IMR-90 (cell line): ENCODE measurements around the gene CPED1. TPM values are rescaled to one million over a fixed set of nuclear protein-coding genes. Genes with fewer than 3 reads are reported as not detected.

ENCODE experiments used
- ATAC-seq: fragments of 200-7000 bp; cut with Tn5 transposase; 2 replicates; pipeline ENCODE4 v1.9.1; 2020; ENCODE audit warnings: low read depth, mild to moderate bottlenecking, moderate library complexity
- BruUV-seq: library from RNA; stranded (reverse); fragments of 400-500 nt; replicated peaks from 2 replicates; lab custom pipeline; 2021; lab: Mats Ljungman, UMichigan
- CTCF ChIA-PET: fragments of 300-600 bp; formaldehyde crosslinking; extraction: SDS; loops from one replicate; lab custom pipeline; 2021; ENCODE audit warnings: antibody characterized with exemption; lab: Yijun Ruan, JAX
- POLR2A ChIA-PET: fragments of 300-600 bp; sonication (Branson Sonifier 250); formaldehyde crosslinking; loops from one replicate; lab custom pipeline; 2022; ENCODE audit warnings: antibody characterized with exemption; ENCODE audit not compliant: unreplicated experiment; lab: Charles Lee
- DNase-seq: peaks from one replicate; pipeline ENCODE4 v3.0.0; 2013
- H2AFZ ChIP-seq: replicated peaks from 2 replicates; pipeline ENCODE3; 2013; ENCODE audit warnings: low read length, mild to moderate bottlenecking; ENCODE audit not compliant: poor library complexity
- H2AK5ac ChIP-seq: 2 replicates; pipeline ENCODE4 v1.6.1; 2013; ENCODE audit warnings: low read depth, low read length, inconsistent platforms
- H2AK9ac ChIP-seq: replicated peaks from 2 replicates; pipeline ENCODE3; 2013; ENCODE audit warnings: mild to moderate bottlenecking, low read depth, low read length, moderate library complexity; ENCODE audit not compliant: poor library complexity
- H2BK120ac ChIP-seq: 2 replicates; pipeline ENCODE4 v1.6.1; 2013; ENCODE audit warnings: low read depth, low read length, inconsistent platforms
- H2BK15ac ChIP-seq: 3 replicates; pipeline ENCODE4 v1.6.1; 2013; ENCODE audit warnings: low read depth, low read length, inconsistent platforms
- H2BK20ac ChIP-seq: 2 replicates; pipeline ENCODE4 v1.6.1; 2013; ENCODE audit warnings: low read depth, mild to moderate bottlenecking, inconsistent platforms, low read length, moderate library complexity
- H2BK5ac ChIP-seq: 2 replicates; pipeline ENCODE4 v1.6.1; 2013; ENCODE audit warnings: mild to moderate bottlenecking, low read depth, low read length, inconsistent platforms; ENCODE audit not compliant: poor library complexity, severe bottlenecking
- H3K14ac ChIP-seq: replicated peaks from 2 replicates; pipeline ENCODE4 v1.6.1; 2013; ENCODE audit warnings: low read depth, low read length, inconsistent platforms
- H3K18ac ChIP-seq: 2 replicates; pipeline ENCODE4 v1.6.1; 2013; ENCODE audit warnings: low read depth, low read length, control low read depth
- H3K23ac ChIP-seq: 2 replicates; pipeline ENCODE4 v1.6.1; 2013; ENCODE audit warnings: low read depth, low read length, inconsistent platforms
- H3K27ac ChIP-seq: 2 replicates; pipeline ENCODE4 v1.5.1; 2013; ENCODE audit warnings: mild to moderate bottlenecking, control low read depth, low read length; ENCODE audit not compliant: insufficient read depth
- H3K27me3 ChIP-seq: 2 replicates; pipeline ENCODE4 v1.6.1; 2013; ENCODE audit warnings: low read length; ENCODE audit not compliant: control insufficient read depth, insufficient read depth
- H3K36me3 ChIP-seq: 2 replicates; pipeline ENCODE4 v1.6.1; 2013; ENCODE audit warnings: low read length, mixed read lengths; ENCODE audit not compliant: control insufficient read depth, insufficient read depth
- H3K4ac ChIP-seq: 2 replicates; pipeline ENCODE4 v1.6.1; 2013; ENCODE audit warnings: low read depth, low read length, inconsistent platforms
- H3K4me1 ChIP-seq: 2 replicates; pipeline ENCODE4 v1.6.1; 2013; ENCODE audit warnings: low read length, mixed read lengths; ENCODE audit not compliant: control insufficient read depth, insufficient read depth
- H3K4me2 ChIP-seq: 2 replicates; pipeline ENCODE4 v1.6.1; 2013; ENCODE audit warnings: low read depth, mild to moderate bottlenecking, control low read depth, low read length, moderate library complexity
- H3K4me3 ChIP-seq: 2 replicates; pipeline ENCODE4 v1.5.1; 2013; ENCODE audit warnings: low read depth, mild to moderate bottlenecking, control low read depth, low read length, moderate library complexity; ENCODE audit not compliant: insufficient read depth
- H3K56ac ChIP-seq: 2 replicates; pipeline ENCODE4 v1.6.1; 2013; ENCODE audit warnings: low read length, inconsistent platforms; ENCODE audit not compliant: insufficient read depth; ENCODE audit errors: extremely low read depth
- H3K79me1 ChIP-seq, 2 experiments: 2 replicates each; pipeline ENCODE4 v1.6.1; 2013; ENCODE audit warnings: low read length in 2 of 2, inconsistent platforms in 1 of 2, low read depth in 1 of 2
- H3K9ac ChIP-seq: 2 replicates; pipeline ENCODE4 v1.6.1; 2013; ENCODE audit warnings: low read depth, low read length, control low read depth
- H3K9me1 ChIP-seq: 2 replicates; pipeline ENCODE4 v1.6.1; 2013; ENCODE audit warnings: low read length, inconsistent platforms; ENCODE audit not compliant: insufficient read depth
- H3K9me3 ChIP-seq: 2 replicates; pipeline ENCODE4 v1.6.1; 2013; ENCODE audit warnings: low read length; ENCODE audit not compliant: control insufficient read depth, insufficient read depth
- H4K20me1 ChIP-seq: 2 replicates; pipeline ENCODE4 v1.6.1; 2013; ENCODE audit warnings: low read length, inconsistent platforms; ENCODE audit not compliant: insufficient read depth
- H4K5ac ChIP-seq: 2 replicates; pipeline ENCODE4 v1.6.1; 2013; ENCODE audit warnings: mild to moderate bottlenecking, low read depth, low read length, control low read depth
- H4K8ac ChIP-seq, 2 experiments: 2 replicates each; pipeline ENCODE4 v1.6.1; 2013; ENCODE audit warnings: low read depth in 2 of 2, low read length in 2 of 2, control low read depth in 1 of 2, inconsistent platforms in 1 of 2
- H4K91ac ChIP-seq: 2 replicates; pipeline ENCODE4 v1.6.1; 2013; ENCODE audit warnings: low read depth, low read length, inconsistent platforms; ENCODE audit not compliant: insufficient read depth
- BHLHE40 ChIP-seq: fragments of 150-350 bp; IDR thresholded peaks from 2 replicates; pipeline ENCODE4 v1.6.1; 2016; ENCODE audit warnings: mild to moderate bottlenecking, low read depth, low read length
- CEBPB ChIP-seq: IDR thresholded peaks from 2 replicates; pipeline ENCODE4 v1.6.1; 2012; ENCODE audit warnings: low read depth, low read length, improper control_type of control experiment
- CHD1 ChIP-seq: IDR thresholded peaks from 2 replicates; pipeline ENCODE4 v1.6.1; 2012; ENCODE audit warnings: low read depth, low read length, improper control_type of control experiment
- CTCF ChIP-seq: conservative IDR thresholded peaks from 2 replicates; pipeline ENCODE4 v1.5.1; 2012; ENCODE audit warnings: mild to moderate bottlenecking, low read depth, low read length, improper control_type of control experiment
- ELK1 ChIP-seq: fragments of 150-350 bp; IDR thresholded peaks from 2 replicates; pipeline ENCODE4 v1.6.1; 2016; ENCODE audit warnings: low read depth, mild to moderate bottlenecking, low read length, moderate library complexity, borderline replicate concordance
- FOS ChIP-seq: fragments of 150-350 bp; IDR thresholded peaks from 2 replicates; pipeline ENCODE4 v1.6.1; 2016; ENCODE audit warnings: low read depth, low read length
- MAFK ChIP-seq: IDR thresholded peaks from 2 replicates; pipeline ENCODE4 v1.6.1; 2012; ENCODE audit warnings: low read depth, low read length, improper control_type of control experiment
- MAZ ChIP-seq: IDR thresholded peaks from 2 replicates; pipeline ENCODE4 v1.6.1; 2012; ENCODE audit warnings: low read depth, mild to moderate bottlenecking, low read length, improper control_type of control experiment, moderate library complexity, borderline replicate concordance
- MXI1 ChIP-seq: IDR thresholded peaks from 2 replicates; pipeline ENCODE4 v1.6.1; 2012; ENCODE audit warnings: low read depth, mild to moderate bottlenecking, low read length, moderate library complexity, borderline replicate concordance
- NFE2L2 ChIP-seq: fragments of 150-350 bp; IDR thresholded peaks from 2 replicates; pipeline ENCODE4 v1.6.1; 2016; ENCODE audit warnings: low read depth, mild to moderate bottlenecking, low read length
- POLR2A ChIP-seq: IDR thresholded peaks from 2 replicates; pipeline ENCODE4 v1.6.1; 2012; ENCODE audit warnings: mild to moderate bottlenecking, low read depth, low read length
- RAD21 ChIP-seq: IDR thresholded peaks from 2 replicates; pipeline ENCODE4 v1.6.1; 2012; ENCODE audit warnings: low read length, improper control_type of control experiment
- RCOR1 ChIP-seq: IDR thresholded peaks from 2 replicates; pipeline ENCODE4 v1.6.1; 2012; ENCODE audit warnings: mild to moderate bottlenecking, low read length, improper control_type of control experiment; ENCODE audit not compliant: insufficient replicate concordance
- RFX5 ChIP-seq: IDR thresholded peaks from 2 replicates; pipeline ENCODE4 v1.8.0; 2012; ENCODE audit warnings: low read depth, mild to moderate bottlenecking, low read length, moderate library complexity
- SMC3 ChIP-seq: fragments of 150-350 bp; IDR thresholded peaks from 2 replicates; pipeline ENCODE4 v1.6.1; 2016; ENCODE audit warnings: low read depth, mild to moderate bottlenecking, antibody characterized with exemption, low read length, moderate library complexity
- USF2 ChIP-seq: fragments of 150-350 bp; IDR thresholded peaks from 2 replicates; pipeline ENCODE4 v1.6.1; 2017; ENCODE audit warnings: mild to moderate bottlenecking, antibody characterized with exemption, low read length, low read depth
- WGBS, 2 experiments: methylation state at CpG; one replicate each; pipeline versions ENCODE4 v1.1.5 to v1.1.7; 2013; ENCODE audit warnings: missing lambda C conversion rate in 2 of 2; ENCODE audit not compliant: insufficient read length in 1 of 2; ENCODE audit errors: extremely low coverage in 2 of 2; 5-methylcytosine and 5-hydroxymethylcytosine counted together
- dilution Hi-C: fragments of 300-500 bp; cut with HindIII; formaldehyde crosslinking; loops from one replicate; pipeline ENCODE4 v1.14.3; 2018; ENCODE audit warnings: low sequenced_read_pairs; ENCODE audit not compliant: unreplicated experiment
- in situ Hi-C: fragments of 300-500 bp; cut with MboI; formaldehyde crosslinking; loops from 3 replicates; pipeline ENCODE4 v1.14.3; 2019; ENCODE audit warnings: low sequenced_read_pairs, inconsistent platforms, mixed read lengths
- intact Hi-C: fragments of 100-400 bp; cut with micrococcal nuclease; formaldehyde crosslinking; loops from 2 replicates; pipeline ENCODE4 v1.10.0; 2022
- polyA plus RNA-seq, 3 experiments: library from polyadenylated mRNA; depleted of rRNA; stranded (reverse); fragments of >200 nt; gene quantifications; 2 replicates each; pipeline ENCODE4 v1.2.3, GENCODE V29; 2012; ENCODE audit warnings: low replicate concordance in 1 of 3
- total RNA-seq: library from RNA; depleted of rRNA; stranded (reverse); fragments of >200 nt; gene quantifications from 2 replicates; pipeline ENCODE4 v1.2.3, GENCODE V29; 2012

Gene CPED1
- total and polyA plus RNA-seq, 2 of the 4 experiments (the other 2 are of a cell fraction), result 31.2 to 96.8 TPM

- Histone ChIP-seq H3K18ac (no peak overlapping the region), H4K20me1 (no peaks in the 10 kb centered on the region), H3K79me1 (no peaks in the 10 kb centered on the region), H3K27me3 (no peaks in the 10 kb centered on the region), H3K4ac (no peak overlapping the region), H3K4me3 (no peak overlapping the region), H3K23ac (no peak overlapping the region), H3K27ac (no peak overlapping the region), H3K9me1 (no peaks in the 10 kb centered on the region), H3K4me2 (no peak overlapping the region), H3K36me3 (no peaks in the 10 kb centered on the region), H3K9me3 (no peaks in the 10 kb centered on the region), H4K8ac (no peak overlapping the region), H2BK20ac (no peak overlapping the region), H2AFZ (no peak overlapping the region), H4K5ac (no peak overlapping the region), H2AK5ac (no peak overlapping the region), H2BK15ac (no peak overlapping the region), H3K14ac (no peak overlapping the region), H2BK120ac (no peak overlapping the region), H3K9ac (no peak overlapping the region), H3K56ac (no peak overlapping the region), H4K91ac (no peak overlapping the region), H2BK5ac (no peak overlapping the region), H2AK9ac (no peak overlapping the region), H3K4me1 (no peaks in the 10 kb centered on the region)
- ChIA-PET CTCF (no interaction called here), POLR2A (no interaction called here)
- ATAC-seq (no peak), DNase-seq (no peak)
- TF ChIP-seq MAZ, result no peak
- no peak for TF ChIP-seq POLR2A
- TF ChIP-seq CEBPB, result no peak
- TF ChIP-seq MXI1, result no peak
- no peak for TF ChIP-seq FOS
- no peak for TF ChIP-seq MAFK
- no peak for TF ChIP-seq USF2
- no peak for TF ChIP-seq SMC3
- TF ChIP-seq CTCF, result no peak
- TF ChIP-seq NFE2L2, result no peak
- TF ChIP-seq BHLHE40, result no peak
- no peak for TF ChIP-seq RFX5
- no peak for TF ChIP-seq RCOR1
- no peak for TF ChIP-seq CHD1
- no peak for TF ChIP-seq ELK1
- no peak for TF ChIP-seq RAD21
- intact Hi-C loops, result no loop called here
- no TSS peak for BruUV-seq
- dilution Hi-C loops, result no loop called here
- in situ Hi-C loops, result no loop called here
- no CpG with 5 or more reads among the region's 3 CpGs for WGBS, 2 experiments
Observed at GRCh38 chr7:120939345-120939744, 49.2 kb upstream of the CPED1 start.
